Measurements from ENCODE around the gene MDM2. TPM values are rescaled to one million over a fixed set of nuclear protein-coding genes. Genes with fewer than 3 reads are reported as not detected.

MDM2 gene
- total RNA-seq, 1 experiment from 2014 or later, result 159 TPM

- Histone ChIP-seq H3K14ac (ENCODE audit: insufficient read depth, low read length) (no peak overlapping the region), H4K91ac (ENCODE audit: insufficient read length, low read depth, low read length) (no peak overlapping the region), H3K27ac (ENCODE audit: insufficient read length, low read depth, low read length) (no peak overlapping the region), H4K8ac (replicated peaks; ENCODE audit: insufficient read length, low read depth, low read length) (no peak overlapping the region), H3K23ac (ENCODE audit: insufficient read length, low read depth, low read length) (no peak overlapping the region), H2BK15ac (ENCODE audit: low read depth, low read length) (no peak overlapping the region), H3K79me1 (ENCODE audit: insufficient read depth, low read depth, low read length, poor library complexity, severe bottlenecking) (no peaks in the 10 kb centered on the region), H3K4me2 (ENCODE audit: insufficient read depth, insufficient read length, low read length) (no peak overlapping the region), H2AFZ (ENCODE audit: low read length) (no peak overlapping the region), H3K4ac (ENCODE audit: low read depth, low read length) (no peak overlapping the region), H4K5ac (ENCODE audit: insufficient read length, low read depth, low read length) (no peak overlapping the region), H2BK12ac (ENCODE audit: insufficient read length, low read depth, low read length) (no peak overlapping the region), H3T11ph (ENCODE audit: low read length) (no peak overlapping the region), H2BK5ac (ENCODE audit: insufficient read length, low read length) (no peak overlapping the region), H3K9ac (ENCODE audit: extremely low read depth, insufficient read length, low read length) (no peak overlapping the region), H2BK120ac (ENCODE audit: low read depth, low read length, poor library complexity, severe bottlenecking) (no peak overlapping the region), H2BK20ac (ENCODE audit: low read depth, low read length, poor library complexity, severe bottlenecking) (no peak overlapping the region), H3K56ac (ENCODE audit: insufficient read length, low read depth, low read length) (no peak overlapping the region), H3K27me3 (ENCODE audit: insufficient read depth, low read length) (no peaks in the 10 kb centered on the region), H3K4me1 (ENCODE audit: insufficient read depth, low read length) (no peaks in the 10 kb centered on the region), H4K20me1 (ENCODE audit: control insufficient read depth, insufficient read depth, insufficient read length) (no peaks in the 10 kb centered on the region), H3K23me2 (ENCODE audit: insufficient read length, low read depth, low read length, poor library complexity, severe bottlenecking) (no peaks in the 10 kb centered on the region), H3K9me3 (ENCODE audit: control insufficient read depth, low read depth, low read length) (no peaks in the 10 kb centered on the region), H3K79me2 (ENCODE audit: insufficient read depth, low read length) (no peaks in the 10 kb centered on the region), H3K18ac (ENCODE audit: insufficient read length, low read depth, low read length) (no peak overlapping the region), H2AK5ac (ENCODE audit: insufficient read length, low read length) (no peak overlapping the region)
- no peak overlapping the region for H3K4me3 Mint-ChIP-seq
- DNase-seq, result no peak
- TF ChIP-seq, protein P1, sequence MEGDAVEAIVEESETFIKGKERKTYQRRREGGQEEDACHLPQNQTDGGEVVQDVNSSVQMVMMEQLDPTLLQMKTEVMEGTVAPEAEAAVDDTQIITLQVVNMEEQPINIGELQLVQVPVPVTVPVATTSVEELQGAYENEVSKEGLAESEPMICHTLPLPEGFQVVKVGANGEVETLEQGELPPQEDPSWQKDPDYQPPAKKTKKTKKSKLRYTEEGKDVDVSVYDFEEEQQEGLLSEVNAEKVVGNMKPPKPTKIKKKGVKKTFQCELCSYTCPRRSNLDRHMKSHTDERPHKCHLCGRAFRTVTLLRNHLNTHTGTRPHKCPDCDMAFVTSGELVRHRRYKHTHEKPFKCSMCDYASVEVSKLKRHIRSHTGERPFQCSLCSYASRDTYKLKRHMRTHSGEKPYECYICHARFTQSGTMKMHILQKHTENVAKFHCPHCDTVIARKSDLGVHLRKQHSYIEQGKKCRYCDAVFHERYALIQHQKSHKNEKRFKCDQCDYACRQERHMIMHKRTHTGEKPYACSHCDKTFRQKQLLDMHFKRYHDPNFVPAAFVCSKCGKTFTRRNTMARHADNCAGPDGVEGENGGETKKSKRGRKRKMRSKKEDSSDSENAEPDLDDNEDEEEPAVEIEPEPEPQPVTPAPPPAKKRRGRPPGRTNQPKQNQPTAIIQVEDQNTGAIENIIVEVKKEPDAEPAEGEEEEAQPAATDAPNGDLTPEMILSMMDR (conservative IDR thresholded peaks at IDR 0.05), result no peak
- H3K9me3 Mint-ChIP-seq, result no peaks in the 10 kb centered on the region
- H3K27ac Mint-ChIP-seq, result no peak overlapping the region
- no peaks in the 10 kb centered on the region for H3K27me3 Mint-ChIP-seq (ENCODE audit: low read depth)
- peaks cover 9 to 20% of the 10 kb centered on the region in 2 experiments for H3K4me1 Mint-ChIP-seq
- no CpG with 5 or more reads among the region's 5 CpGs for WGBS (ENCODE audit: extremely low coverage, insufficient read length, low lambda C conversion rate)
- H3K36me3 Mint-ChIP-seq (ENCODE audit: insufficient read depth in 1 of 3, low read depth in 3 of 3), result peaks cover 38 to 86% (median 67%) of the 10 kb centered on the region in 3 experiments; a peak in 6 of 7 replicates
Measured at GRCh38 chr12:68827895-68828671, 20.1 kb downstream of the MDM2 start.
